ENCODE data around the gene MANSC4. TPM values are rescaled to one million over a fixed set of nuclear protein-coding genes. Genes with fewer than 3 reads are reported as not detected.

The MANSC4 gene
- total and polyA plus RNA-seq, 2 donors (not counting 1 experiment from before 2014, with no cell fraction given) = 0.25 TPM; not detected in 1

DNA sequence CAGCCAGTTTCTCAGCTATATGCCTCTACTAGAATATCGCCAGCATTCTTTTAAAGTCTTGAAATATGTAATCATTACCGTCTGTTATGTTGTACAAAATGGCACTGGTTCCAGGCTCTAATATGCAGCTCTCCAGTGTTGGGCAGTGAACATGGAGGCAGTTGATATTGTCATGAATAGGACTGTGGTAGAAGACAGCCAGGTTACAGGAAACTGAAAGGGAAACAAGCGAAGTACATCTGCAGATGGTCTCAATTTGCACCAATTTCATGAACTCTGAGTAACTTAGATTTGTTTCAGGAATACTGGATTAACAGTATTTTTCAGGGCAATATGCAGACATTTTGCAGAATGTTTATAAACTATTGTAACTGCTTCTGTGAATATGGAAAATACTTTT is 13.4 kb downstream of the MANSC4 start:
- ChIA-PET POLR2A (no interaction called here), CTCF (no interaction called here)

GRCh38 chr12:27762757-27763156 is 17.3 kb downstream of the MANSC4 start:
- H3K27me3 ChIP-seq (replicated peaks in 1 of 4; ENCODE audit: control extremely low read depth in 1 of 4, control insufficient read depth in 3 of 4, insufficient read depth in 4 of 4, low read length in 3 of 4) = no peaks in the 10 kb centered on the region
- intact Hi-C loops (cut with micrococcal nuclease) = no loop called here
- no peak for DNase-seq
- H3K79me2 ChIP-seq (ENCODE audit: control insufficient read depth, insufficient read depth, low read length) = no peaks in the 10 kb centered on the region
- no peaks in the 10 kb centered on the region for H3K9me3 ChIP-seq (ENCODE audit: control extremely low read depth in 1 of 3, control insufficient read depth in 2 of 3, insufficient read depth in 1 of 3, low read length in 2 of 3)
- no peak overlapping the region for H3K4me2 ChIP-seq (replicated peaks; ENCODE audit: low read depth, low read length, poor library complexity, severe bottlenecking)
- Mint-ChIP-seq H3K4me3 (no peak overlapping the region), H3K4me1 (no peaks in the 10 kb centered on the region), H3K9me3 (ENCODE audit: insufficient read depth) (no peaks in the 10 kb centered on the region), H3K27me3 (no peaks in the 10 kb centered on the region), H3K27ac (no peak overlapping the region)
- no peaks in the 10 kb centered on the region for H3K36me3 ChIP-seq (replicated peaks in 1 of 2; ENCODE audit: control extremely low read depth in 1 of 2, control insufficient read depth in 1 of 2, extremely low read depth in 1 of 2, insufficient read depth in 2 of 2, low read length in 1 of 2)
- H3K27ac ChIP-seq (ENCODE audit: low read length in 2 of 2) = no peak overlapping the region
- H3K4me1 ChIP-seq (ENCODE audit: control insufficient read depth in 2 of 2, insufficient read depth in 2 of 2, low read length in 2 of 2) = no peaks in the 10 kb centered on the region
- ChIA-PET CTCF (no interaction called here), POLR2A (no interaction called here)
- H3K4me3 ChIP-seq (ENCODE audit: control extremely low read depth in 1 of 5, extremely low read depth in 1 of 5, insufficient read depth in 1 of 5, low read depth in 2 of 5, low read length in 4 of 5) = no peak overlapping the region
- H4K20me1 ChIP-seq (ENCODE audit: control insufficient read depth, insufficient read depth, low read length, poor library complexity, severe bottlenecking) = no peaks in the 10 kb centered on the region
- 86% methylated on average over 2 of the region's 2 CpGs for WGBS (ENCODE audit: insufficient coverage)
- H3K9ac ChIP-seq (ENCODE audit: low read length) = no peak overlapping the region
- H2AFZ ChIP-seq (ENCODE audit: insufficient read depth, low read depth, low read length, poor library complexity, severe bottlenecking) = no peak overlapping the region
- TF ChIP-seq, protein P1, sequence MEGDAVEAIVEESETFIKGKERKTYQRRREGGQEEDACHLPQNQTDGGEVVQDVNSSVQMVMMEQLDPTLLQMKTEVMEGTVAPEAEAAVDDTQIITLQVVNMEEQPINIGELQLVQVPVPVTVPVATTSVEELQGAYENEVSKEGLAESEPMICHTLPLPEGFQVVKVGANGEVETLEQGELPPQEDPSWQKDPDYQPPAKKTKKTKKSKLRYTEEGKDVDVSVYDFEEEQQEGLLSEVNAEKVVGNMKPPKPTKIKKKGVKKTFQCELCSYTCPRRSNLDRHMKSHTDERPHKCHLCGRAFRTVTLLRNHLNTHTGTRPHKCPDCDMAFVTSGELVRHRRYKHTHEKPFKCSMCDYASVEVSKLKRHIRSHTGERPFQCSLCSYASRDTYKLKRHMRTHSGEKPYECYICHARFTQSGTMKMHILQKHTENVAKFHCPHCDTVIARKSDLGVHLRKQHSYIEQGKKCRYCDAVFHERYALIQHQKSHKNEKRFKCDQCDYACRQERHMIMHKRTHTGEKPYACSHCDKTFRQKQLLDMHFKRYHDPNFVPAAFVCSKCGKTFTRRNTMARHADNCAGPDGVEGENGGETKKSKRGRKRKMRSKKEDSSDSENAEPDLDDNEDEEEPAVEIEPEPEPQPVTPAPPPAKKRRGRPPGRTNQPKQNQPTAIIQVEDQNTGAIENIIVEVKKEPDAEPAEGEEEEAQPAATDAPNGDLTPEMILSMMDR (IDR thresholded peaks at IDR 0.05) = no peak
- TF ChIP-seq EZH2 (IDR thresholded peaks at IDR 0.05; ENCODE audit: borderline replicate concordance, insufficient read depth, low read depth, low read length, poor library complexity, severe bottlenecking) = no peak
- ATAC-seq (ENCODE audit: low read depth) = no peak

More for the DNA sequence above, 13.4 kb downstream of the MANSC4 start:
- Histone ChIP-seq H4K20me1 (ENCODE audit: control insufficient read depth, insufficient read depth, low read length, poor library complexity, severe bottlenecking) (no peaks in the 10 kb centered on the region), H3K4me1 (ENCODE audit: control insufficient read depth in 2 of 2, insufficient read depth in 2 of 2, low read length in 2 of 2) (no peaks in the 10 kb centered on the region), H3K27ac (ENCODE audit: low read length in 2 of 2) (no peak overlapping the region), H3K4me3 (ENCODE audit: control extremely low read depth in 1 of 5, extremely low read depth in 1 of 5, insufficient read depth in 1 of 5, low read depth in 2 of 5, low read length in 4 of 5) (no peak overlapping the region), H3K79me2 (ENCODE audit: control insufficient read depth, insufficient read depth, low read length) (no peaks in the 10 kb centered on the region), H2AFZ (ENCODE audit: insufficient read depth, low read depth, low read length, poor library complexity, severe bottlenecking) (no peak overlapping the region), H3K4me2 (replicated peaks; ENCODE audit: low read depth, low read length, poor library complexity, severe bottlenecking) (no peak overlapping the region), H3K36me3 (replicated peaks in 1 of 2; ENCODE audit: control extremely low read depth in 1 of 2, control insufficient read depth in 1 of 2, extremely low read depth in 1 of 2, insufficient read depth in 2 of 2, low read length in 1 of 2) (no peaks in the 10 kb centered on the region), H3K27me3 (replicated peaks in 1 of 4; ENCODE audit: control extremely low read depth in 1 of 4, control insufficient read depth in 3 of 4, insufficient read depth in 4 of 4, low read length in 3 of 4) (no peaks in the 10 kb centered on the region), H3K9ac (ENCODE audit: low read length) (no peak overlapping the region), H3K9me3 (ENCODE audit: control extremely low read depth in 1 of 3, control insufficient read depth in 2 of 3, insufficient read depth in 1 of 3, low read length in 2 of 3) (no peaks in the 10 kb centered on the region)
- no peak for ATAC-seq (ENCODE audit: low read depth)
- intact Hi-C loops (cut with micrococcal nuclease) = no loop called here
- H3K4me3 Mint-ChIP-seq = no peak overlapping the region
- no peak for TF ChIP-seq EZH2 (IDR thresholded peaks at IDR 0.05; ENCODE audit: borderline replicate concordance, insufficient read depth, low read depth, low read length, poor library complexity, severe bottlenecking)
- TF ChIP-seq, protein P1 (IDR thresholded peaks at IDR 0.05) = no peak
- DNase-seq = no peak
- H3K27me3 Mint-ChIP-seq = no peaks in the 10 kb centered on the region
- 89% methylated on average over 1 of the region's 3 CpGs for WGBS (ENCODE audit: insufficient coverage)
- H3K9me3 Mint-ChIP-seq (ENCODE audit: insufficient read depth) = no peaks in the 10 kb centered on the region
- H3K4me1 Mint-ChIP-seq = no peaks in the 10 kb centered on the region
- H3K27ac Mint-ChIP-seq = no peak overlapping the region
